Astrocyte (in vitro differentiated cells and primary cell): ENCODE measurements around the gene ZC3H18.

ENCODE experiments used
- EZH2 ChIP-seq: IDR thresholded peaks from 2 replicates; pipeline ENCODE4 v1.6.1; 2012; ENCODE audit warnings: mild to moderate bottlenecking, low read length, inconsistent platforms; ENCODE audit not compliant: insufficient read depth
- TF ChIP-seq, protein P1 (sequence below): IDR thresholded peaks from 2 replicates; pipeline ENCODE4 v1.5.1; 2011; ENCODE audit warnings: low read depth, mild to moderate bottlenecking, inconsistent platforms, low read length, moderate library complexity; ENCODE audit not compliant: insufficient read depth

DNA sequence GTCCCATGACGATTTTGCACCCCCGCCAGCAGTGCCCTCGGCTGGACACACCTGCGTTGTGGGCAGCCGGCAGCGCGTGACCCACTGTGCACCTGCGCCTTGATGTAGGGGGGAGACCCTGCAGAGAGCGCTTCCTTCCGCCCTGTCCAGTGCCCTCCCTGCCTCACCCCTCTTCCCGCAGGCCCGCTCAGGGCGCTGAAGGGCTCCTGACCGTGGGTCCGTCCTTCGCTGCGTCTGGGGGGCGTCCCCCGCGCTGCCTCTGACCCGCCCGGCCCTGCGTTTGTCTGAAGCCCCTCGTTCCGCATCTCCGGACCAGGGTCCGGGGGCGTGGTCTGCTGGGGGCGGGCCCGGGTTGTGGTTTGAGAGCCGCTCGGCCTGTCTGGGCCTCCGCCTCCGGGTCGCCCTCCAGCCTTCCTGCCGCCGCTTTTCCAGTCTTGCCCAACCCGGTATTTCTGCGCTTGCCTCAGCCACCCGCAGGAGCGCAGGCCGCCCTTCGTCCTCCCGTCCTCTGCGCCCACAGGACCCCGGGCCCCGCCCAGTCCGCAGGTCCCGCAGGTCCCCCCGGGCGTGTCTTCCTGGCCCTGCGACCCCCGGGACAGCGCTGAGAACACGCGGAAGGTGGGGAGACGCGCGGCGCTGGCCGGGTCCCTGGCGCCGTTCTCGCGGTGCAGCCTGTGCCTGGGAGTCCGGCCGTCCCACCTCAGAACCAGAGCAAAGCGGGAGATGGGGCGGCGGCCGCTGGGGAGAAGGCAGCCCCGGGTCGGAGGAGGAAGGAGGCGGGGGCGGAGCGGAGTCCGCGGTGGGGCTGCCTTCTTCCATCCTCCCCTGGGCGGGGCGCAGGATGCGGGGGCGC is 64.2 kb downstream of the ZC3H18 start:
- TF ChIP-seq, protein P1, sequence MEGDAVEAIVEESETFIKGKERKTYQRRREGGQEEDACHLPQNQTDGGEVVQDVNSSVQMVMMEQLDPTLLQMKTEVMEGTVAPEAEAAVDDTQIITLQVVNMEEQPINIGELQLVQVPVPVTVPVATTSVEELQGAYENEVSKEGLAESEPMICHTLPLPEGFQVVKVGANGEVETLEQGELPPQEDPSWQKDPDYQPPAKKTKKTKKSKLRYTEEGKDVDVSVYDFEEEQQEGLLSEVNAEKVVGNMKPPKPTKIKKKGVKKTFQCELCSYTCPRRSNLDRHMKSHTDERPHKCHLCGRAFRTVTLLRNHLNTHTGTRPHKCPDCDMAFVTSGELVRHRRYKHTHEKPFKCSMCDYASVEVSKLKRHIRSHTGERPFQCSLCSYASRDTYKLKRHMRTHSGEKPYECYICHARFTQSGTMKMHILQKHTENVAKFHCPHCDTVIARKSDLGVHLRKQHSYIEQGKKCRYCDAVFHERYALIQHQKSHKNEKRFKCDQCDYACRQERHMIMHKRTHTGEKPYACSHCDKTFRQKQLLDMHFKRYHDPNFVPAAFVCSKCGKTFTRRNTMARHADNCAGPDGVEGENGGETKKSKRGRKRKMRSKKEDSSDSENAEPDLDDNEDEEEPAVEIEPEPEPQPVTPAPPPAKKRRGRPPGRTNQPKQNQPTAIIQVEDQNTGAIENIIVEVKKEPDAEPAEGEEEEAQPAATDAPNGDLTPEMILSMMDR: no peak
- TF ChIP-seq EZH2: no peak
